Rectal smooth muscle tissue (tissue), 1 donor: ENCODE results near the gene CPD.

ENCODE experiments used
- H3K27ac ChIP-seq: one replicate; pipeline ENCODE4 v1.7.0; 2013; ENCODE audit warnings: low read depth, low read length, inconsistent platforms
- H3K27me3 ChIP-seq: one replicate; pipeline ENCODE4 v1.7.0; 2013; ENCODE audit warnings: low read length; ENCODE audit not compliant: control insufficient read depth, insufficient read depth
- H3K36me3 ChIP-seq: one replicate; pipeline ENCODE4 v1.7.0; 2013; ENCODE audit warnings: low read length; ENCODE audit not compliant: control insufficient read depth, insufficient read depth
- H3K4me1 ChIP-seq: one replicate; pipeline ENCODE4 v1.7.0; 2013; ENCODE audit warnings: low read length; ENCODE audit not compliant: control insufficient read depth, insufficient read depth
- H3K4me3 ChIP-seq: one replicate; pipeline ENCODE4 v1.7.0; 2013; ENCODE audit warnings: low read length
- H3K9ac ChIP-seq: one replicate; pipeline ENCODE4 v1.7.0; 2013; ENCODE audit warnings: low read length

CPD gene

DNA sequence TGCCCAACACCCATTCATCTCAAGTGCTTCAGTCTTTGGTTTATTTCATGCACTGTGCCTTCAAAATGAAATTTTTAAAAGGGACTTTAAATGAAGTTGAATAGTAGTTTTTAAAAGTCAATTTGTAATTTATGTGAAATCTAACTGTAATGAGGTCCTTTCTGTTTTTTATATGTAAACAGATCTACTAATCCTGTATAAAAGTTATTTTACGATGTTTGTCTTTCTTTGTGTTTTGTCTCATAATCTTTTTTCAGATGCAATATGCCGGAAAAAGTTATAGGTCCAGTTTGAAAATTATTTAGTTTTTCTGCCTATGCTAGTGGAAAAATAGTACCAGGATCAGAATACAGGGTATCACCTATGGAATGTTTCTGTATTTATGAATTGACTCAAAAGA lies 89.7 kb downstream of the CPD start:
- Histone ChIP-seq H3K4me3 (no peak overlapping the region), H3K27me3 (no peaks in the 10 kb centered on the region), H3K4me1 (no peaks in the 10 kb centered on the region), H3K9ac (no peak overlapping the region), H3K27ac (no peak overlapping the region), H3K36me3 (no peaks in the 10 kb centered on the region)

DNA sequence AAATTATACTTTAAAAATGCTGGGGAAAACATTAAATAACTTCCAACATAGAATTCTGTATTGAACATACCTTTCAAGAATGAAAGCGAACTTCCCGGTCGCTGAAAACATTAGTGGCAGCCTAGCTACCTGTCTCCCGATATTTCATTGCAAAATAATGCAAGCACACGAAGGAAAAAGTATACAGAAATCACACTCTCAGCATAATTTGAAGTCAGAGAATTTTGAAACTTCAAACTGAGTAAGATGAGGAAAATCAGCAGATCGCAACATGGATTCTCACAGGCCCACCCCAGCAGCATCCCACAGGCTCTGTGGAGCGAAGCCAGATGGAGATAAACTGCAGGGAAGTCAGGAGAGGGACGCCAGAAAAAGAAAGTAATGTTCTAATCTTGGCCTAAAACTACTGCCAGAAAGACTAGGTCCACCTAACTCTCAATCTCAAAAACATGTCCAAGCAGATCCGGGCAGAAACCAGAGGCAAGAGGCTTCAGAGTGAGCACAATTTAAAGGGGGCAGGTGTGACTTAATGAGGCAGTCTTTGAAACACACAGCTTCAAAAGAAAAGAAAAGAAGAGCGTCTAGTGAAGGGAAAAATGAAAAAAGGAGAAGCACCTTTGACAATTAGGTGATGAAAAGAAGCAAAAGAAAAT lies 93.6 kb downstream of the CPD start:
- H3K9ac ChIP-seq, result no peak overlapping the region
- H3K27ac ChIP-seq, result no peak overlapping the region
- H3K4me1 ChIP-seq, result peaks cover 5% of the 10 kb centered on the region
- H3K4me3 ChIP-seq, result no peak overlapping the region
- no peaks in the 10 kb centered on the region for H3K36me3 ChIP-seq
- no peaks in the 10 kb centered on the region for H3K27me3 ChIP-seq

DNA sequence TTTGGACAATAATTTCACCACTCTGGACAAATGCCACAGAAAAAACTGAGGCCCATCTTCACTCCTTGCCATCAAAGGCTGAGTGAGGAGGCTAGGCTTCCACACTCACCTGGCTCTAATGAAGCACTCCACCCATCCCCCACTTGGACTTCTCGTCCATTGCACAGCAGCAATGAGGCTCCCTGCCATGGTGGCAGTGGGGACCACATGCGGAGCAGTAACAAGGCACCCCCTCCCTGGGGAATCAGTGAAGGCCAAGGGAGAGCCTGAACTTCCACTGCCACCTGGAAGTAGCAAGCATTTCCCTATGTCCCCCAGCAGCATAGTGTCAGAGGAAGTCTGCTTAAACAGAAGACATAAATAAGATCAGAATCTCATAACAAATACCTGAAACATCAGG lies 96.5 kb downstream of the CPD start:
- peaks cover 11% of the 10 kb centered on the region for H3K4me1 ChIP-seq
- H3K36me3 ChIP-seq, result no peaks in the 10 kb centered on the region
- H3K27ac ChIP-seq, result no peak overlapping the region
- no peak overlapping the region for H3K4me3 ChIP-seq
- H3K9ac ChIP-seq, result no peak overlapping the region
- no peaks in the 10 kb centered on the region for H3K27me3 ChIP-seq

DNA sequence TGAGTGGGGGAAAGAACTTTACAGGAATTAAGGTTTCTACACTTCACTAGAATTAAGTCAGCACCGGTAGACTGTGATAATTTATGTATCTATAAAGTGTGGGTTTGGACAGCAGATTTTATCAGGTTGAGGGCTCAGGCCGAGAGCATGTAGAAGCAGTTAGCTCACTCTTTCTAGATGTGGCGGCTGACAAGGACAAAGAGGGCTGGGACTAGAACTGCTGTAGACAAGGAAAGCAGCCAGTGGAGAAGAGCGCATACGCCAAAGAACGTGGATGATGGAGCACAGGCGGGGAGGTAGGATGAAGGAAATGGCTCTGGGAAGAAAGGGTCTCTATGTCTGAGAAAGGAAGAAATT lies 98.0 kb downstream of the CPD start:
- H3K4me1 ChIP-seq, result peaks cover 11% of the 10 kb centered on the region
- H3K36me3 ChIP-seq, result no peaks in the 10 kb centered on the region
- H3K27ac ChIP-seq, result peak overlapping the region; percentile 28
- H3K27me3 ChIP-seq, result no peaks in the 10 kb centered on the region
- H3K4me3 ChIP-seq, result peak overlapping the region; percentile 82
- H3K9ac ChIP-seq, result no peak overlapping the region

DNA sequence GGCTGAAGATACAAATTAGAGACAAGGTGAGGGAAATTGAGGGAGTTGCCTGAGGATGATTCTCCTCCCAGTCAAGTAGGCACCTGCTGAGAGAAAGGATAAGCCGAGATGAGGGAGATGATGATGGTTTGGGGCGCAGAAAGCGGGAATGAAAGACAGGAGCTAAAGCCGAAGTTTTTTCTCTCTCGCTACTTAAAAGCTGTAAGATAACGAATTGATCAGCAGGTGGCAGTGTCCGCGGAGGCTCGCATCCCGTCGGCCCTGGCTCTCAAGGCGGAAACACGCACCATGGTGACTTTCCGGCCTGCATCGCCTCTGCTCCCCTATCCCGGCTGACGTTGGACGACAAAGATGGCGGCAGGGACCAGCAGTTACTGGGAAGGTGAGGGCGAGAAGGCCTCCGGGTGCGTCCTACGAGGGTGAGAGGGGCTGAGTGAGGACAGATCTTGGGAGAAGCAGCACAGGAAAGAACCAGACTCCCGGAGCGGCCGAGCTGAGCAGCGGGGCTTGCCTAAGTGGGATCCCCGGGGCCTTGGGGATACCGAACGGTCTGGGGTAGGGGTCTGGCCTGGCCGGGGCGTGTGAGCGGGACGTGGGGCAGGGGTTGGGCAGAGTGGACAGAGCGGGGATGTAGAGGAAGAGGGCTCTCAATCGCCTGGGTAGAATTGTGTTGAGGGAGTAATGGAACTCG lies 98.5 kb downstream of the CPD start, which contains the start of gene GOSR1:
Gene GOSR1 (plus strand): TSS at position 326 of the 691 bp plus-strand sequence. CDS start 26 bp downstream, at position 352.
- Histone ChIP-seq H3K27me3 (no peaks in the 10 kb centered on the region), H3K4me1 (peaks cover 11% of the 10 kb centered on the region), H3K4me3 (peak within 1 kb of the TSS; percentile 82), H3K9ac (peak within 1 kb of the TSS; percentile 87), H3K36me3 (no peaks in the 10 kb centered on the region), H3K27ac (peak within 1 kb of the TSS; percentile 90)

DNA sequence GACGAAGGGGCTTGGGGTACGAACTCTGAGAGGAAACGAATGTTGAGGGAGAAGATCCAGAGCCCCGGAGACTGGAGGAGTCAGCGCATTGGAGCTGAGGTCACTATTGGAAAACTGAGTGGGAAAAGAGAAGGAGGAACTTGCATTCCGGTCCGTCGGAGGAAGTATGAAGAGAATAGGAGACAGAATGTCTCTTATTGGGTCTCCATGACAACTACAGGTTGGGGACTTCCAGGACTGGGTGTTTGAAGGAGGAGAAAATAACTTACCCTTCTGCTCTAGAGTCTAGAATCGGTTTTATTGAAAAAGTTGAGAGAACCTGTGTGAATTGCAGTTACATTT lies 99.0 kb downstream of the CPD start:
- Histone ChIP-seq H3K27me3 (no peaks in the 10 kb centered on the region), H3K36me3 (no peaks in the 10 kb centered on the region), H3K4me1 (peaks cover 11% of the 10 kb centered on the region), H3K4me3 (peak overlapping the region; percentile 82), H3K27ac (peak overlapping the region; percentile 90), H3K9ac (peak overlapping the region; percentile 87)

DNA sequence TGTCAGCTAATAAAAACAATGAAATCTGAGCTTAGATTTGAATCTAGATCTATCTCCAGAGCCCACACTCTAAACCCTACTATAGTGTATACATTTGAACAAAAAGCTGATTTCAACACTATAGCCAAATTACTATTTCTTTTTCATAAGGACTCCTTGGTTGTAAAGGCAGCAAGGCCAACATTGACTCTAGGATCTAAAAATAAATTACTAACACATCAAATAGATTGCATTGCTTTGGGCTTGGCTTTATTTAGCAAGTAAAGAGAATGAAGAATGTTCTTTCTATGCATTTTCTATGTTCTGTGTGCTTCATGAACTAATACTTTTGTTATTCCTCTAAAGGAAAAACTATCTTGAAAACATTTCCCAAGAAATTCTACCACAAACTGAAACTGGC lies 103.8 kb downstream of the CPD start:
- Histone ChIP-seq H3K4me3 (no peak overlapping the region), H3K27ac (no peak overlapping the region), H3K4me1 (peaks cover 6% of the 10 kb centered on the region), H3K27me3 (no peaks in the 10 kb centered on the region), H3K9ac (no peak overlapping the region), H3K36me3 (peaks cover 11% of the 10 kb centered on the region)

DNA sequence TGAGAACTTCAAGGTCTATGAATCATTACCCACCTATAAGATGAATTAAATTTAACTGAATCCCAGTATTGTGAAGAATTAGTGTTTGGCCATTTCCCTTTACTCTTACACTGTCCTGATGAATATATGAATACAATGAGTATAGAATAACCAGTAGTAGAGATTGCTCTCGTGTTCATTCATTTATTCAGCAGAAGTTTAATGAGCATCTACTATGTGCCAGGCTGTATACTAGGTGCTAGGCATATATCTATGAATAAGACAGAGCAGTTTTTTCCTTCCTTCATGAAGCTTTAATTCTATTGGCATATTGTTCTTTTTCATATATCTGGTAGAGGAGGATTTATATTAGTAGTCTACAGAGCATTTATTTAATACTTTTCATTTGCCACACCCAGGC lies 104.4 kb downstream of the CPD start:
- H3K27ac ChIP-seq, result no peak overlapping the region
- H3K36me3 ChIP-seq, result peaks cover 11% of the 10 kb centered on the region
- no peak overlapping the region for H3K9ac ChIP-seq
- no peak overlapping the region for H3K4me3 ChIP-seq
- H3K4me1 ChIP-seq, result peaks cover 4% of the 10 kb centered on the region
- H3K27me3 ChIP-seq, result no peaks in the 10 kb centered on the region

DNA sequence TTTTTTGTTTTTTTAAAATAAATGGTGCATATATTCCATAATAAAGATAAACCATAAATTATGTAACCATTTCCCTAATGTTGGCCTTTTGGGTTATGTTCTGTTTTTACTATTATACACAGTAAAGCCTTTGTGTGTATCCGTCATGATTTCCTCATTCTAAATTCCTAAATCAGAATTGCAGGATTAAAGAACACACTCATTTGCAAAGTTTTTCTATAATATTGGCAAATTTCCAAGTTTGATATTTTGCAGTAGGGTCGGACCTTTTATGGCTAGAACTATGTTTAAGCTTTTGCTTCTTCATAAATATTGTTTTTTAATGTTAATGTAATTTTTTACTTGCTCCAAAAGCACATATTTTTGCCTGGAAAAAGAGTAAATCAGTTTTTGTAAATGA lies 115.1 kb downstream of the CPD start:
- H3K27ac ChIP-seq, result no peak overlapping the region
- H3K36me3 ChIP-seq, result peaks cover 23% of the 10 kb centered on the region
- H3K4me3 ChIP-seq, result no peak overlapping the region
- no peaks in the 10 kb centered on the region for H3K27me3 ChIP-seq
- no peak overlapping the region for H3K9ac ChIP-seq
- no peaks in the 10 kb centered on the region for H3K4me1 ChIP-seq

DNA sequence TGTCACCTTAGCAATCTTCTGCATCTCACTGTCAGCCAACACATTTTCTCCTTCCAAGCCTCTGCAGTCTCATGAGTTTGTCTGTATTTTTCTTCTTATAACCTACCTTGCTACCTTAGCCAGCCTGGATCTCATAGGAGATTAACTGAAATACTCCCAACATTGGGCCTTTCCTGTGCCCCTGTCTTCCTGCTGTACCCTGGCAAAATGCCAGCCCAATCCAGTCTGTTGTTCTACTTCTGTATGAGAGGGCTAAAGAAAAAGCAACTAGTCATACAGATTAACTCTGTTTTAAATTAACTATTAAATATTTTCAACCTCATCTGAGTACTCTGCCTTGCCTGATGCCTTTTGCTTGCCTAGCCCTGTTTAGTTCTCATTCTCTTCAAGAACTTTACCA lies 116.9 kb downstream of the CPD start:
- H3K36me3 ChIP-seq, result peaks cover 11% of the 10 kb centered on the region
- no peak overlapping the region for H3K4me3 ChIP-seq
- H3K27me3 ChIP-seq, result no peaks in the 10 kb centered on the region
- H3K9ac ChIP-seq, result no peak overlapping the region
- no peaks in the 10 kb centered on the region for H3K4me1 ChIP-seq
- no peak overlapping the region for H3K27ac ChIP-seq

DNA sequence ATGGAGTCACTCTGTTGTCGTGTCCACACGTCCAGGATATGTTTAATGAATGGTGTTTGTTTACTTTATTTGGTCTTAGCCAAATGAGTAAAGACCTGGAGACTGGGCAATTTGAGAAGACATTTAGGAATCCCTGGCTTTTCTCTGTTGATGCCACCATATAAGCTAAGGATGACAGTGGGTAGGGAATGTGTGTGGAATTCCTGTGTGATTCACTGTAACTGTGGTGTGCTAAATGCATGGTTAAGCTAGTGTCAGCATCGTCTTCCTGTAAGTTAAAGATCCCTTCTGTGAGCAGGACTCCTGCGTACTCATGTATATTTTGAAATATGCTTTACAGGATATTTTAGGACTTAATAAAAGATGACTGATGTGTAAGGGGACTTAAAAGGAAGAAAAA lies 124.8 kb downstream of the CPD start:
- Histone ChIP-seq H3K9ac (no peak overlapping the region), H3K4me1 (no peaks in the 10 kb centered on the region), H3K36me3 (peaks cover 8% of the 10 kb centered on the region), H3K27me3 (no peaks in the 10 kb centered on the region), H3K4me3 (no peak overlapping the region), H3K27ac (no peak overlapping the region)

DNA sequence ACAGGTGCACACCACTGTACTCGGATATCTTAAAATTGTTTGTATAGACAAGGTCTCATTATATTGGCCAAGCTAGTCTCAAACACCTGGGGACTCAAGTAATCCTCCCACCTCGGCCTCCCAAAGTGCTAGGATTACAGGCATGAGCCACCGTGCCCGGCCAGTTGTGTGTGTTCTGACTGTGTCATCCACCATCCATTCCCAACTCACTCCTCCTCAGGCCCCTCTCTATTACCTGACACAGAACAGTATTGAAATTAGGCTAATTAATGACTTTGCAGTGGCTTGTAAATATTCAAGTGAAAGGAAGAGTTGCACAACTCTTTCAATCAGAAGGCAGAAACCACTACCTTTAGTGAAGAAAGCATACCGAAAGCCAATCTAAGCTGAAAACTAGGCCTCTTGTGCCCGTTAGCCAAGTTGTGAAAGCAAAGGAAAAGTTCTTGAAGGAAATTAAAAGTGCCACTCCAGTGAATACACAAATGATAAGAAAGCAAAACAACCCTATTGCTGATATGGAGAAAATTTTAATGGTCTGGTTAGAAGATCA lies 127.2 kb downstream of the CPD start:
- Histone ChIP-seq H3K4me3 (no peak overlapping the region), H3K4me1 (no peaks in the 10 kb centered on the region), H3K27me3 (no peaks in the 10 kb centered on the region), H3K27ac (no peak overlapping the region), H3K36me3 (peaks cover 8% of the 10 kb centered on the region), H3K9ac (no peak overlapping the region)

DNA sequence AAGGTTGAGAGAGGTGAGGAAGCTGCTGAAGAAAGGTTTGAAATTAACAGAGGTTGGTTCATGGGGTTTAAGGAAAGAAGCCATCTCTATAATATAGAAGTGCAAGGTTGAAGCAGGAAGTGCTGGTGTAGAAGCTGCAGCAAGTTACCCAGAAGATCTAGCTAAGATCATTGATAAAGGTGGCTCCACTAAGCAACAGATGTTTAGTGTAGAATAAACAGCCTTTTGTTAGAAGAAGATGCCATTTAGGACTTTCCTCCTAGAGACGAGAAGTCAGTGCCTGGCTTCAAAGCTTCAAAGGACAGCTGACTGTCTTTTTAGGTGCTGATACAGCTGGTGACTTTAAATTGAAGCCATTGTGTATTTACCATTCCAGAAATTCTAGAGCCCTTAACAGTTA lies 127.8 kb downstream of the CPD start:
- Histone ChIP-seq H3K36me3 (peaks cover 5% of the 10 kb centered on the region), H3K4me3 (no peak overlapping the region), H3K27me3 (no peaks in the 10 kb centered on the region), H3K4me1 (no peaks in the 10 kb centered on the region), H3K27ac (no peak overlapping the region), H3K9ac (no peak overlapping the region)
